ENCODE results near the gene CBX6.
A peak's percentile ranks its signal among the peaks of the same experiment; 100 is the strongest.

Gene CBX6

GRCh38 chr22:38861170-38861876 lies 10.7 kb downstream of the CBX6 start:
- Histone ChIP-seq H3K9me3 (ENCODE audit: insufficient read depth, low read length, severe bottlenecking) (no peaks in the 10 kb centered on the region), H4K20me1 (ENCODE audit: insufficient read depth, low read length) (peaks cover 63% of the 10 kb centered on the region), H2AFZ (ENCODE audit: low read depth, low read length) (no peak overlapping the region), H3K27ac (ENCODE audit: low read length) (no peak overlapping the region), H3K79me2 (ENCODE audit: insufficient read depth, low read length) (no peaks in the 10 kb centered on the region), H3K4me2 (ENCODE audit: insufficient read depth, low read length) (no peak overlapping the region), H3K4me3 (ENCODE audit: low read depth in 1 of 2, low read length in 2 of 2) (no peak overlapping the region), H3K4me1 (ENCODE audit: insufficient read depth, low read length) (no peaks in the 10 kb centered on the region), H3K36me3 (ENCODE audit: insufficient read depth, low read length) (peaks cover 26% of the 10 kb centered on the region), H3K27me3 (ENCODE audit: insufficient read depth, low read length, poor library complexity) (no peaks in the 10 kb centered on the region), H3K9ac (ENCODE audit: low read depth, low read length) (no peak overlapping the region)
- DNase-seq, result no peak
- no peak for TF ChIP-seq EZH2 (IDR thresholded peaks at IDR 0.05; ENCODE audit: borderline replicate concordance, low read depth, low read length, severe bottlenecking)
- TF ChIP-seq, protein P1, sequence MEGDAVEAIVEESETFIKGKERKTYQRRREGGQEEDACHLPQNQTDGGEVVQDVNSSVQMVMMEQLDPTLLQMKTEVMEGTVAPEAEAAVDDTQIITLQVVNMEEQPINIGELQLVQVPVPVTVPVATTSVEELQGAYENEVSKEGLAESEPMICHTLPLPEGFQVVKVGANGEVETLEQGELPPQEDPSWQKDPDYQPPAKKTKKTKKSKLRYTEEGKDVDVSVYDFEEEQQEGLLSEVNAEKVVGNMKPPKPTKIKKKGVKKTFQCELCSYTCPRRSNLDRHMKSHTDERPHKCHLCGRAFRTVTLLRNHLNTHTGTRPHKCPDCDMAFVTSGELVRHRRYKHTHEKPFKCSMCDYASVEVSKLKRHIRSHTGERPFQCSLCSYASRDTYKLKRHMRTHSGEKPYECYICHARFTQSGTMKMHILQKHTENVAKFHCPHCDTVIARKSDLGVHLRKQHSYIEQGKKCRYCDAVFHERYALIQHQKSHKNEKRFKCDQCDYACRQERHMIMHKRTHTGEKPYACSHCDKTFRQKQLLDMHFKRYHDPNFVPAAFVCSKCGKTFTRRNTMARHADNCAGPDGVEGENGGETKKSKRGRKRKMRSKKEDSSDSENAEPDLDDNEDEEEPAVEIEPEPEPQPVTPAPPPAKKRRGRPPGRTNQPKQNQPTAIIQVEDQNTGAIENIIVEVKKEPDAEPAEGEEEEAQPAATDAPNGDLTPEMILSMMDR (IDR thresholded peaks at IDR 0.05; ENCODE audit: borderline replicate concordance, extremely low read depth, low read length, poor library complexity, severe bottlenecking), result no peak
- no peak for ATAC-seq (ENCODE audit: insufficient read depth, low read depth)

- H3K9ac ChIP-seq (ENCODE audit: low read depth, low read length), result no peak overlapping the region
- peaks cover 18% of the 10 kb centered on the region for H3K36me3 ChIP-seq (ENCODE audit: insufficient read depth, low read length)
- no peak overlapping the region for H2AFZ ChIP-seq (ENCODE audit: low read depth, low read length)
- no peak overlapping the region for H3K4me3 ChIP-seq (ENCODE audit: low read depth in 1 of 2, low read length in 2 of 2)
- peaks cover 55% of the 10 kb centered on the region for H4K20me1 ChIP-seq (ENCODE audit: insufficient read depth, low read length)
- H3K27me3 ChIP-seq (ENCODE audit: insufficient read depth, low read length, poor library complexity), result no peaks in the 10 kb centered on the region
- H3K79me2 ChIP-seq (ENCODE audit: insufficient read depth, low read length), result no peaks in the 10 kb centered on the region
- H3K9me3 ChIP-seq (ENCODE audit: insufficient read depth, low read length, severe bottlenecking), result no peaks in the 10 kb centered on the region
- H3K4me1 ChIP-seq (ENCODE audit: insufficient read depth, low read length), result no peaks in the 10 kb centered on the region
- ATAC-seq (ENCODE audit: insufficient read depth, low read depth), result peak; percentile 29; the same call in 2 of the 3 replicates
- H3K4me2 ChIP-seq (ENCODE audit: insufficient read depth, low read length), result no peak overlapping the region
- H3K27ac ChIP-seq (ENCODE audit: low read length), result no peak overlapping the region
- no peak for DNase-seq
- TF ChIP-seq, protein P1 (IDR thresholded peaks at IDR 0.05; ENCODE audit: borderline replicate concordance, extremely low read depth, low read length, poor library complexity, severe bottlenecking), result no peak
- TF ChIP-seq EZH2 (IDR thresholded peaks at IDR 0.05; ENCODE audit: borderline replicate concordance, low read depth, low read length, severe bottlenecking), result no peak
Measured at GRCh38 chr22:38860283-38861169, 11.5 kb downstream of the CBX6 start.

DNA sequence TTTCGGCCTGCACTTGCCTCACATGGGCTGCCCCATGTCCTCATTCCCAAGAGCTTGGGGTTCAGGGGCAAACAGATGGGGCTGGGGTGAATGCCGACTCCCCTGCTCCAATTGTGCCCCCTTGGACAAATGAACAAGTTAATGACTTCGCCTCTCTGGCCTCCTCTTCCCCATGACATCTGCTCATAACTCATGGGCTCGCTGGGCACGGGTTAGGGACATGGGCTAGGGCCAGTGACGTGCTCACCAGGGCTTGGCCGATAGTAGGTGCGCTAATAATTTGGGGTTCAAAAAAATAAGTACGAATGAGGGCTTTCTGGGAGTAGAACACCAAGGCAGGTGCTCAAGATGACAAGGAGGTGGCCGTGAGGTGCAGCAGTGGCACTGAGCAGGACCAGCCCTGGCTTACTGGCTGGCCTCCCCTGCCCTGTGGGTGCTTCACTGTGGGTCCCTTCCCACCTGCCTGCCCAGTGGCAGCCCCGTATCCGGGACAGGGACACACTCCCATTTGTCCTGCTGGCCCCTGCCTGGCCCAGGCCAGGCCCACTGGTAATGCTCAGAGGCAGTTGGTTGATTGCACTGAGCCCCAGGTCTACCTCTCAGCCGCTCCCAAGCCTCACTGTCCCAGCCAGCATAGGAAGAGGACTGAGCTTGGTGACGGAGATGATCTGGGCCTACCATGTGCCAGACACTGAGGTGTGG lies 12.3 kb downstream of the CBX6 start:
- TF ChIP-seq, protein P1 (IDR thresholded peaks at IDR 0.05; ENCODE audit: borderline replicate concordance, extremely low read depth, low read length, poor library complexity, severe bottlenecking), result no peak
- TF ChIP-seq EZH2 (IDR thresholded peaks at IDR 0.05; ENCODE audit: borderline replicate concordance, low read depth, low read length, severe bottlenecking), result no peak
- no peak overlapping the region for H2AFZ ChIP-seq (ENCODE audit: low read depth, low read length)
- no peak overlapping the region for H3K4me2 ChIP-seq (ENCODE audit: insufficient read depth, low read length)
- H3K27me3 ChIP-seq (ENCODE audit: insufficient read depth, low read length, poor library complexity), result no peaks in the 10 kb centered on the region
- no peaks in the 10 kb centered on the region for H3K4me1 ChIP-seq (ENCODE audit: insufficient read depth, low read length)
- no peaks in the 10 kb centered on the region for H3K9me3 ChIP-seq (ENCODE audit: insufficient read depth, low read length, severe bottlenecking)
- H3K36me3 ChIP-seq (ENCODE audit: insufficient read depth, low read length), result peaks cover 10% of the 10 kb centered on the region; the same call in 1 of the 2 replicates
- H3K27ac ChIP-seq (ENCODE audit: low read length), result no peak overlapping the region
- ATAC-seq (ENCODE audit: insufficient read depth, low read depth), result peak; percentile 22; the same call in 1 of the 3 replicates
- no peak for DNase-seq
- H3K9ac ChIP-seq (ENCODE audit: low read depth, low read length), result no peak overlapping the region
- no peak overlapping the region for H3K4me3 ChIP-seq (ENCODE audit: low read depth in 1 of 2, low read length in 2 of 2)
- no peaks in the 10 kb centered on the region for H3K79me2 ChIP-seq (ENCODE audit: insufficient read depth, low read length)
- H4K20me1 ChIP-seq (ENCODE audit: insufficient read depth, low read length), result peaks cover 47% of the 10 kb centered on the region
